ENCODE data around the gene TRAF7.
A peak's percentile ranks its signal among the peaks of the same experiment; 100 is the strongest.
"Not testable (repeated sequence)": the region's sequence is repeated elsewhere in the genome, so short reads cannot be mapped to it uniquely, and the experiment has no call there.

TRAF7 gene

DNA sequence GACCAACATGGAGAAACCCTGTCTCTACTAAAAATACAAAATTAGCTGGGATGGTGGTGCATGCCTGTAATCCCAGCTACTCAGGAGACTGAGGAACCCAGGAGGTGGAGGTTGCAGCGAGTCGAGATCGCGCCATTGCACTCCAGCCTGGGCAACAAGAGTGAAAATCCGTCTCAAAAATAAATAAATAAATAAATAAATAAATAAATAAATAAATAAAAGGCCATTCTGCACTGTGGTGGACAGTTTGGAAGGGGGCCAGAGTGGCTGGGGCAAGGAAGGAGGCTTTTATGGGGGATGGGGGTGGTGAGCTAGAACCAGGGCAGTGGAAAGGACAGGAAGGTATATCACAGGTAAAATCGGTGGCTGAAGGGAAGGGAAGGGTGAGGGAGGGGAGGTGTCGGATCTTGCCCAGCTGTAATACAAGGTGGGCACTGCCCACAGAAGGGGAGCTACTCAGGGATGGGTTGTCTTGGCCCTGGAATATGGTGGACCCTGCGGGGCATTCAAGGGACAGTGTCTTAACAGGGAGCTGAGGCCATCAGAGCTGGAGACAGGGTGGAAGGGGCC, 47.6 kb downstream of the TRAF7 start:
- DNase-seq (ENCODE audit: low spot score), result not testable (repeated sequence)

DNA sequence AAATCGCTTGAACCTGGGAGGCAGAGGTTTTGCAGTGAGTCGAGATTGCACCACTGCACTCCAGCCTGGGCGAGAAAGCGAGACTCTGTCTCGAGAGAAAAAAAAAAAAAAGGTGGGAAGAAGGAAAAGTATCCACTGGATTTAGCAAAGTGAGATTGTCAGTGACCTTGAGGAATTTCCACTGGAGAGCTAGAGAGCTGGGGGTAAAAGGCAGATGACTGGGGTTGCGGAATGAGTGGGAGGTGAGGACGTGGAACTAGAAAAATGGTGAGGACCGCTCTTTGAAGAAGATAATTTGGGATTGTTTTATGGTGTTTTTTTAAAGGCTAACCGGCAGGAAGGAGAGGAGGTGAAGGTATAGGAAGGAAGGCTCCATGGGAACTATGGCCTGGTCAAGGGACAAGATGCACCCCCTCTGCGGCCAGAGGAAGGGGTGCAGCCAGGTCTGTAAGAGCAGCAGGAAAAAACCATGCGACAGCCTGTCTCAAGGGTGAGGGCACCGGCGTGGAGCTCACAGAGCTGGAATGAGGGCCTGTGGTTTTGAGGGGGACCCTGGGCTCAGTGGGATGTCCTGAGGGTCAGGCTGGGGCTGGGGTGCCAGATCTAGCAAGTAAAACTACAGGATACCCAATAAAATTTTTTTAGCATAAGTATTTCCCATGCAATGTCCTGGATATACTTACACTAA, 49.0 kb downstream of the TRAF7 start:
- no peak for DNase-seq (ENCODE audit: low spot score)

GRCh38 chr16:2205104-2205966, 49.8 kb downstream of the TRAF7 start, which contains the start of gene MLST8:
TSS of gene MLST8 (plus strand) at chr16:2205454. CDS start at chr16:2206086, 632 bp downstream.
- DNase-seq (ENCODE audit: low spot score), result peak; percentile 100

DNA sequence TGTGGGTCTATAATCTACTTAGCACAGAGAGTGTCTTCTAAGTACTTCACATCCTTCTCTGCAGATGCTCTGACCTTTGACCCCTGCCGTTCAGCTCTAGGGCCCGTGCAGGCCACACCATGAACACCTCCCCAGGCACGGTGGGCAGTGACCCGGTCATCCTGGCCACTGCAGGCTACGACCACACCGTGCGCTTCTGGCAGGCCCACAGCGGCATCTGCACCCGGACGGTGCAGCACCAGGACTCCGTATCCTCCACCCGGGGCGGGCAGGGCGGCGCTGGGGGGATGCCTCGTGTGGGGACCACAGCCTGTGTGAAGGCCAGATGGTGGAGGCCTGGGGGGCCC, 50.4 kb downstream of the TRAF7 start:
- DNase-seq (ENCODE audit: low spot score), result no peak

DNA sequence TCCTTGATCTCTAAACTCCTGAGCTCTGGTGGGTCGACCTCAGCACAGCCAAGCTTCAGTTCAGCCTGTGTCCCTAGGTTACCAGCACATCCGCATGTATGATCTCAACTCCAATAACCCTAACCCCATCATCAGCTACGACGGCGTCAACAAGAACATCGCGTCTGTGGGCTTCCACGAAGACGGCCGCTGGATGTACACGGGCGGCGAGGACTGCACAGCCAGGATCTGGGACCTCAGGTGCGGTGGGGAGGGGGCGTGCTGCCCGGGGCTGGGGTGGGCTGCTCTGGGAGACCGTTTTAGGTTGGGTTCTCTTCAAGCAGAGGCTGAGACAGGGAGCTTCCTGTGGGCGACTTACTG, 50.8 kb downstream of the TRAF7 start:
- no peak for DNase-seq (ENCODE audit: low spot score)

- no peak for DNase-seq (ENCODE audit: low spot score)
Measured at GRCh38 chr16:2206780-2207433, 51.3 kb downstream of the TRAF7 start.

GRCh38 chr16:2207872-2208271, 52.3 kb downstream of the TRAF7 start:
- DNase-seq (ENCODE audit: low spot score), result no peak

DNA sequence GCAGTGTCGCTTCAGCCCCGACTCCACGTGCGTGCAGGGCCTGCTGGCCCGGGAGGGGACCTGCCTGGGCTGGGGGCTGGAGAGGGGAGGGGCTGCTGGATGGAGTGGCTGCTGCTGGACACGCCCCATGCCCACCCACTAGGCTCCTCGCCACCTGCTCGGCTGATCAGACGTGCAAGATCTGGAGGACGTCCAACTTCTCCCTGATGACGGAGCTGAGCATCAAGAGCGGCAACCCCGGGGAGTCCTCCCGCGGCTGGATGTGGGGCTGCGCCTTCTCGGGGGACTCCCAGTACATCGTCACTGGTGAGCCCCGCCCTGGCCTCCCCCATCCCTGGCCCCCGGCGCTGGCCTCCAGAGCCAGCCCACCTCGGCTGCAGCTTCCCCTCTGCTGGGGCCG, 52.7 kb downstream of the TRAF7 start:
- DNase-seq (ENCODE audit: low spot score), result no peak

GRCh38 chr16:2208772-2209171, 53.2 kb downstream of the TRAF7 start:
- no peak for DNase-seq (ENCODE audit: low spot score)

GRCh38 chr16:2209258-2210008, 53.9 kb downstream of the TRAF7 start:
- no peak for DNase-seq (ENCODE audit: low spot score)

GRCh38 chr16:2210009-2210332, 54.4 kb downstream of the TRAF7 start:
- DNase-seq (ENCODE audit: low spot score), result no peak

DNA sequence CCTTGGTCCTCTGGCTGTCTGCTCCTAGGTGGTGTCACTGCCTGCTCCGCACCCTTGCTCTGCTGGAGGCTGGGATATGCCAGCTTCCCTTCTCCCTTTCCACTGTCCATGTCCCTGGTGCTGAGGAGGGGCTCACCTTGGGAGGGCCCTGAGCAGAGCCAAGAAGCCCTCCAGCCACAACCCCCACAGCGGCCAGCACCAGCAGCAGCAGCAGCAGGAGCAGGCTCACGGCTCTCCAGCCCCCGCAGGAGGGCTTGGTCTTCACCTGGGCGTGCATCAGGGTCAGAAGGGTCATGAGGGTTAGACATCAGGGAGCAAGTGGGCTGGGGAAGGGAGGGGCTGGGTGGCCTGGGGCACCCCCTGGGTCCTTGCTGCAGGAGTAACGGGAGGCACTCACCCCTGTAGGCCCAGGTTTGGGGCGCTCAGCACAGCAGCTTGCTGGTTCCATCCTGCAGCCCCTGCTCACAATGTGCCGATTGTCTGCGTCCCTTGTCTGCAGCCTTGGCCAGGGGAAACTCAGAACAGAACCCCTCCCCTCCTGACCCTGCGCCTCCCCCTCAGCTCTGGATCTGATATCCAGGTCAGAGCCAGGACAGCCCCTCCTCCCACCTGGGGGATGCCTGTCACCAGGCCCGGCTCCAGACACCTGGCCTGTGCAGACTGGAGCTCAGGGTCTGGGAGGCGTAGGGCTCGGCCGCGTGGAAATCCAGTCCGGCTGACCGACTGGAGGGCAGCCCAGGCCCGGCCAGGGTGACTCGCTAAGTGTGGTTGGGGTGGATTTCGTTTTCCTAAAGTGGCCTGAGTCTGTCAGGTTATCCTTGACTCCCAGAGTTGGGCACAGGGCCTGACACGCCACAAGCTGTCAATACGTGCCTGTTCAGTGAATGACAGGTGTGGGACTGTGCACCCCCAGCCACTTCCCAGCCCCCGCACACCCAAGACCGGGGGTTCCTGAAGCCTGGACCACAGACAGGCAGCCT, 55.1 kb downstream of the TRAF7 start, which contains the start of gene BRICD5:
Gene BRICD5 (minus strand): TSS at position 478 of the 980 bp plus-strand sequence. CDS start 30 bp downstream, at position 448.
- DNase-seq (ENCODE audit: low spot score), result no peak

- no peak for DNase-seq (ENCODE audit: low spot score)
Measured at GRCh38 chr16:2211923-2212347, 56.4 kb downstream of the TRAF7 start.

DNA sequence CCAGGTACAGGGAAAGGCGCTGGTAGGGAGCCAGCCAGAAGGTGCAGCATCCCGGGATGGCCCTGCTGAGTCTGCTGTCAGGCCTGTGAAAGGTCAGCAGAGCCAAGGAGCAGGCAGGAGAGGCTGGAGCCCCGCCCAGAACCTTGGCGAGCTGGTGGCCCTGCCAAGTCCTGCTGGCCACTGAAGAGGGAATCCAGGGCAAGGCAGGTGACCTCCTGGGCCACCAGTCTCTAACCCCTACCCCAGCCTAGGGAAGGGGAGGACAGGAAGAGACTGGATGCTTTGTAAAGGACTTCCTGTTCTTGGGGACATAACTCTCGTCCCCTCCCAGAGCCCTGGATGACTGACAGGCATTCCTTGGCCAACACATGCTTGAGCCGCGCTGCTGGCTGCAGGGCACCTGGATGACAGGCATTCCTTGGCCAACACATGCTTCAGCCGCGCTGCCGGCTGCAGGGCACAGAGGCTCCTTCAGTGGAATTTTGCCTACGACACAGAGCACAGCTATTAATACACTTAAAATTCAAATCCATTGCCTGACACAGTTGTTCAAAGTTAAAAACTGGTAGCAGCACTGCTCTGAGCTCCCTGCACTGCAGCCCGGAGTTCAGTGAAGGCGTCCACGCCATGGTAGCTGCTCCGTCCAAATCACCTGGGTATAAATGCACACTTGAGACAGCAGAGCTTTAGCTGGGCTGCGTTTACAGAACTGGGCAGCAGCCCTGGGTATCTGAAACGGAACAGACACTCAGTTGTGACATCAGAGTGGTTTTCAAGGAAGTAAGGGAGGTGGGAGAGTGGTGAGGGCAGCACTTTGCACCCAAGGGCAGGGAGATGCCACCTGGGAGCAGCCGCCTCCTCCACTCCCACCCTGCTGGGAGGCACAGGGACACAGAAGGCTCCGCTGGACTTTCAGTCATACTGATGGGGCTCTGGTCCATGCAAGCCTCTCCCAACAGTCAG, 57.1 kb downstream of the TRAF7 start:
- DNase-seq (ENCODE audit: low spot score), result no peak

- DNase-seq (ENCODE audit: low spot score), result no peak
Measured at GRCh38 chr16:2213817-2214718, 58.5 kb downstream of the TRAF7 start.

DNA sequence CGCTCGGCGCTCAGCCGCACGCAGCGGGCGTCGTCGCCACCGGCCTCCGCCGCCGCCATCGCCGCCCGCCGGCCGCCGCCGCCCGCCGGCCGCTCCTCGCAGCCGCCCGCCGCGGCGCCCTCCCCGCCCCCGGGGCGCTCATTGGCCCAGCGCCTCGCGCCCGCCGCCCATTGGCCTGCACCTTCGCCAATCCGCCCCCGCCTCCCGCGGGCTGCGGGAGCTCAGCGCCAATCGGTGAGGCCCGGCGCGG, 59.1 kb downstream of the TRAF7 start, which contains the start of gene PGP:
Gene PGP (minus strand): TSS at position 122 of the 250 bp plus-strand sequence. CDS start 63 bp downstream, at position 59.
- DNase-seq (ENCODE audit: low spot score), result no peak

- DNase-seq (ENCODE audit: low spot score), result no peak
Measured at GRCh38 chr16:2216330-2216729, 60.7 kb downstream of the TRAF7 start.

DNA sequence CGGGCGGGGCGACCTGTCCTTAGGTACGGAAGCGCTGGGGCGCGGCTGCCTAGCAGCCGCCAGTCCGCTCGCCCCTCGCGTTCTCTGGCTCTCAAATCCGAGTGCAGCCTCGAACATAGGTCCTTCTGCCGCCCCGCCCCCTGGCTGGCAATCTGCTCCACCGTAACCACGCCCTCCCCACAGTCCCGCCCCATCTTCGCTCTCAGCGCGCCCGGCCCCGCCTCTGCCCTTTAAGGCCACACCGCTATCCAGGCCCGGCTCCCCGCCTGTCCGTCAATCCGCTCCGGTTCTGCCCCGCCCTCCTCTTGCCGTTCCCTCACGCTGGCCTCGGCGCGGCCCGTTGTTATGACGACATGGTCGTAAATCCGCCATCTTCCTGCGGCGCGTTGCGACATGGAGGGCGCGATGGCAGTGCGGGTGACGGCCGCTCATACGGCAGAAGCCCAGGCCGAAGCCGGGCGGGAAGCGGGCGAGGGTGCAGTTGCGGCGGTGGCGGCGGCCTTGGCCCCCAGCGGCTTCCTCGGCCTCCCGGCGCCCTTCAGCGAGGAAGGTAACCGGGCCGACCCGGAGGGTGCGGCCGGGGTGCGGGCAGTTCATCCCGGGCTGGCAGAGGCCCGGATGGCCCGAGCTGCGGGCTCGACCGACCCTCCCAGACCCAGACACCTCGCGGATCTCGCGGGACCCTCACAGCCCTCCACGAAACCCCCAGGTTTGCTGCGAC, 67.8 kb downstream of the TRAF7 start, which contains the start of gene E4F1:
Gene E4F1 (plus strand): TSS at position 371 of the 721 bp plus-strand sequence. CDS start 23 bp downstream, at position 394.
- peak; percentile 100 for DNase-seq (ENCODE audit: low spot score)

Data from AG08396 (cell line).